Osteocyte (in vitro differentiated cells): Measurements from ENCODE around the gene ACLY. TPM values are rescaled to one million over a fixed set of nuclear protein-coding genes. Genes with fewer than 3 reads are reported as not detected.
"Not testable (repeated sequence)": the region's sequence is repeated elsewhere in the genome, so short reads cannot be mapped to it uniquely, and the experiment has no call there.

ENCODE experiments used
- DNase-seq: peaks from one replicate; pipeline ENCODE4 v3.0.0; 2021; ENCODE audit warnings: mixed read lengths; ENCODE audit not compliant: unreplicated experiment; ENCODE audit errors: extremely low spot score
- H3K27ac Mint-ChIP-seq: one replicate; pipeline ENCODE4 v1.8.0; 2021; ENCODE audit warnings: mild to moderate bottlenecking, mixed read lengths; ENCODE audit not compliant: unreplicated experiment
- H3K27me3 Mint-ChIP-seq: one replicate; pipeline ENCODE4 v1.8.0; 2021; ENCODE audit warnings: mixed read lengths; ENCODE audit not compliant: unreplicated experiment
- H3K36me3 Mint-ChIP-seq: one replicate; pipeline ENCODE4 v1.8.0; 2021; ENCODE audit warnings: mixed read lengths; ENCODE audit not compliant: unreplicated experiment
- H3K4me1 Mint-ChIP-seq: one replicate; pipeline ENCODE4 v1.8.0; 2021; ENCODE audit warnings: mixed read lengths; ENCODE audit not compliant: unreplicated experiment
- H3K4me3 Mint-ChIP-seq: one replicate; pipeline ENCODE4 v1.8.0; 2021; ENCODE audit warnings: mild to moderate bottlenecking, moderate library complexity, mixed read lengths; ENCODE audit not compliant: unreplicated experiment
- H3K9me3 Mint-ChIP-seq: one replicate; pipeline ENCODE4 v1.8.0; 2021; ENCODE audit warnings: mixed read lengths; ENCODE audit not compliant: unreplicated experiment
- total RNA-seq: library from RNA; stranded (reverse); gene quantifications from 2 replicates; pipeline ENCODE4 v1.2.1, GENCODE V29; 2021
- TF ChIP-seq, protein P1 (sequence below): fragments of 200-600 bp; sonication (generic); IDR thresholded peaks from 2 replicates; pipeline ENCODE4 v1.5.0; 2021; ENCODE audit warnings: antibody characterized with exemption, mild to moderate bottlenecking, moderate library complexity

ACLY gene
- total RNA-seq, 1 donor from 2014 or later: 141 TPM

DNA sequence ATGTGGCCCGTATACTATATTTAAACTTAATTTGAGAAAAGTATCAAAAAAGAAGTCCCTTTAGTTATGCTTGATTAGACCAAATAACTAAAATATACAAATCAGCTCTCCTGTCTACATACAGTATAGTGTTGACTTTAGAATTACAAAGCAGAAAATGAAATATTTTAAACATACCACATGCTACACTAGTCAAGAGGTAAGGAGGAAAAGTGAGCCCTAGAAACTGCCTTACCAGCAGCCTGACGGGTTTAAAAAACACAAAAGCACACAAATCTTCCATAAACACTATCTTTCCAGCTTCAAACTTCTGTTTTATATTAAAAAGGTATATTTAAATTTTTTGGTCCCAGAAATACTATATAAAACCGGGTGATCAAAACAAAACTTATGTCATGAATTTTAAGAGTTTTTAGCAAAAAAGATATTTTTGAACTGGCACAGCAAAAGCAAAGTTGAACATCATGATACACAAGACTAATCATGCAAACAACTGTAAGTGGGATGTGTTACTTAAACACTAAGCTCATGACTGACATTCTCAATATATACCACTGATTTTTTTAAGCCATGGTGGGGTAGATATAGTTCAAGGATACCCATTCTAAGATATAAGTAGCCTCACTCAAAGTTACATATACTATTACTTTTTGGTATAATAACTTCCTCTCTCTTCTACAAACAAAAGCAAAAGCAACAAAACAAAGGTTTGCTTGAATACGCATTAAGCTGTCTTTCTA is 69.3 kb downstream of the ACLY start:
- no peak for DNase-seq
- Mint-ChIP-seq H3K4me3 (no peak overlapping the region), H3K36me3 (peaks cover 17% of the 10 kb centered on the region), H3K27me3 (no peaks in the 10 kb centered on the region), H3K4me1 (peaks cover 21% of the 10 kb centered on the region), H3K27ac (no peak overlapping the region), H3K9me3 (no peaks in the 10 kb centered on the region)
- TF ChIP-seq, protein P1, sequence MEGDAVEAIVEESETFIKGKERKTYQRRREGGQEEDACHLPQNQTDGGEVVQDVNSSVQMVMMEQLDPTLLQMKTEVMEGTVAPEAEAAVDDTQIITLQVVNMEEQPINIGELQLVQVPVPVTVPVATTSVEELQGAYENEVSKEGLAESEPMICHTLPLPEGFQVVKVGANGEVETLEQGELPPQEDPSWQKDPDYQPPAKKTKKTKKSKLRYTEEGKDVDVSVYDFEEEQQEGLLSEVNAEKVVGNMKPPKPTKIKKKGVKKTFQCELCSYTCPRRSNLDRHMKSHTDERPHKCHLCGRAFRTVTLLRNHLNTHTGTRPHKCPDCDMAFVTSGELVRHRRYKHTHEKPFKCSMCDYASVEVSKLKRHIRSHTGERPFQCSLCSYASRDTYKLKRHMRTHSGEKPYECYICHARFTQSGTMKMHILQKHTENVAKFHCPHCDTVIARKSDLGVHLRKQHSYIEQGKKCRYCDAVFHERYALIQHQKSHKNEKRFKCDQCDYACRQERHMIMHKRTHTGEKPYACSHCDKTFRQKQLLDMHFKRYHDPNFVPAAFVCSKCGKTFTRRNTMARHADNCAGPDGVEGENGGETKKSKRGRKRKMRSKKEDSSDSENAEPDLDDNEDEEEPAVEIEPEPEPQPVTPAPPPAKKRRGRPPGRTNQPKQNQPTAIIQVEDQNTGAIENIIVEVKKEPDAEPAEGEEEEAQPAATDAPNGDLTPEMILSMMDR: no peak

DNA sequence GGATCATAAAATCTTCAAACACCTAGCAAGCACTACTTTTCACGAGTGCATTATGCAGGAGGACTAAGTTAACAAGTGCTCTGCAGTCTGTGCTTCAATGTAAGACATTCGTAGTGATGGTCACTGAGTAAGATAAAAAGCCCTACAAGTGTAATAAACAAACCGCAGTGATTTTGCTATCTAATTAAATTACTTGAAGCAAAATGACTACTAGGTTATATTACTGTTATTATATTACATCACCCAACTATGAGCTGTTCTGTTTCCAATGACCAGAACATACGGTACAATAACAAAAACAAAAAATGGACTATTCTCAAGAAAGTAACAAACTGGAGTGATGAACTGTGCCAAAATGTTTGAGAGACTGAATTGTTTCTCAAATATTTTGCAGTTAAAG is 70.0 kb downstream of the ACLY start:
- TF ChIP-seq, protein P1: no peak
- Mint-ChIP-seq H3K4me1 (peaks cover 21% of the 10 kb centered on the region), H3K27me3 (no peaks in the 10 kb centered on the region), H3K36me3 (peaks cover 17% of the 10 kb centered on the region), H3K4me3 (no peak overlapping the region), H3K9me3 (no peaks in the 10 kb centered on the region), H3K27ac (no peak overlapping the region)
- DNase-seq: no peak

DNA sequence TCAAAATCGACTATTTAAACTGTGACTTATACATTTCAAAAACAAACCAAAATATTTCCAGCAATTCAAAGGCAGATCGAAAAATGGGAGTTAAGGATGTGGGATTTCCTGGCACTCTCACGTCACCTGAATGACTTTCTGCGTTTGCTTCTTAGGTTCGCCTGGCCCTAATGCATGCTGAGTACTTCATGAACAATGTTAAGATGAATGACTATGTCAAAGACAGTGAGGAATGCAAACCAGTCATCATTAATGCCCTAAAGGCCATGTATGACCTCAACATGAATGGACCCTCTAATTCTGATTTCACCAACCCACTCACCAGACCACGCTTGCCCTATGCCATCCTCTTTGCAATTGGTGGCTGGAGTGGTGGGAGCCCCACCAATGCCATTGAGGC is 73.8 kb downstream of the ACLY start:
- Mint-ChIP-seq H3K36me3 (peaks cover 2% of the 10 kb centered on the region), H3K9me3 (no peaks in the 10 kb centered on the region), H3K27me3 (no peaks in the 10 kb centered on the region), H3K27ac (no peak overlapping the region), H3K4me1 (peaks cover 11% of the 10 kb centered on the region), H3K4me3 (no peak overlapping the region)
- TF ChIP-seq, protein P1: no peak
- DNase-seq: no peak

DNA sequence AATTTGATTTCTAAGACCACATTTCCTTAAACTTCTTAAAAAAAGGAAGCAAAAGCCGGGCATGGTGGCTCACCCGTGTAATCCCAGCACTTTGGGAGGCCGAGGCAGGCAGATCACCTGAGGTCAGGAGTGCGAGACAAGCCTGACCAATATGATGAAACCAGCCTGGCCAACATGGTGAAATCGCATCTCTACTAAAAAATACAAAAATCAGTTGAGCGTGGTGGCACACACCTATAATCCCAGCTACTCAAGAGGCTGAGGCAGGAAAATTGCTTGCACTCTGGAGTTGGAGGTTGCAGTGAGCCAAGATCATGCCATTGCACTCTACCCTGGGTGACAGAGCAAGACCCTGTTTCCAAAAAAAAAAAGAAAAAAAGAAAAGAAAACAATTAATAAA is 78.0 kb downstream of the ACLY start:
- DNase-seq, H3K4me1 Mint-ChIP-seq, H3K4me3 Mint-ChIP-seq, H3K36me3 Mint-ChIP-seq, H3K9me3 Mint-ChIP-seq, H3K27me3 Mint-ChIP-seq, H3K27ac Mint-ChIP-seq: not testable (repeated sequence)

DNA sequence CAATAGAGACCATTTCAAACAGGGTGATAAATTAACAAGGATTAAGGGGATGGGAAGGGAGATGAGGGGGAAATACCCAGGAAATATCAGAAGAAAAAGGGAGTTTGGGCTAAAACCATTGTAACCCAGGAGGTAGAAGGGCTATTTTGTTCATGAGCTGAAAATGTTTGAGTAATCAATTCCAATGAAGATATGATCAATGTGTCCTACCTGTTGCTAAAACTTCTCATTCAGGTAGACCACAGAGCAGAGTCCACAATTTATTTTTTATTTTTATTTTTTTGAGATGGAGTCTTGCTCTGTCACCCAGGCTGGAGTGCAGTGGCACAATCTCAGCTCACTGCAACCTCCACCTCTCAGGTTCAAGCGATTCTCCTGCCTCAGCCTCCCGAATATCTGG is 79.3 kb downstream of the ACLY start:
- peaks cover 15% of the 10 kb centered on the region for H3K4me1 Mint-ChIP-seq
- not testable (repeated sequence) for H3K27me3 Mint-ChIP-seq, H3K4me3 Mint-ChIP-seq, DNase-seq, H3K36me3 Mint-ChIP-seq, H3K9me3 Mint-ChIP-seq, H3K27ac Mint-ChIP-seq

DNA sequence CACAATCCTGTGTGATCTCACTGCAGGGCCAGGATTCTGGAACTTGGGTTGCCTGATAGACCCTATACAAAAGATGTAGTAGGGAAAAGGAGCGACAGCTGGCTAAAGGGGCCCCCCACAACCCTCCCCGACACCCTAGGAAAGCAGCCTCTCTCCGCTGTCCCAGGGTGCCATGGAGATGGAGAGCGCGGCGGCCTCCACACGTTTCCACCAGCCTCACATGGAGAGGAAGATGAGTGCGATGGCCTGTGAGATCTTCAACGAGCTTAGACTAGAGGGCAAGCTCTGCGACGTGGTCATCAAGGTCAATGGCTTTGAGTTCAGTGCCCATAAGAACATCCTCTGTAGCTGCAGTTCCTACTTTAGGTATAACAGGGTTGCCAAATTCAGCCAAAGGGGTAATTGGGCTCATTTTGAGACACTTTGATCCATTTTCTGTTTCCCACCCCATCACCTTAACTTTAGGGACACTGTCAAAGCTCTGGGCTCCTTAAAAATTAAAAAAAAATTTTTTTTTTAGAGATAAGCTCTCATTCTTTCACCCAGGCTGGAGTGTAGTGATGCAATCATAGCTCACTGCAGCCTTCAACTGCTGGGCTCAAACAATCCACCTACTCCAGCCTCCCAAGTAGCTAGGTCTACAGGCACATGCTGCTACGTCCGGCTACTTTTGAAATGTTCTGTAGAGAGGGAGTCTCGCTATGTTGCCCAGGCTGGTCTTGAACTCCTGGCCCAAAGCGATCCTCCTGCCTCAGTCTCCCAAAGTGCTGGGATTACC is 80.8 kb downstream of the ACLY start, which contains the start of gene KLHL10:
Gene KLHL10, plus strand, starts transcription at position 65 of the 778 bp plus-strand sequence. Its CDS starts 108 bp downstream, at position 173.
- H3K27ac Mint-ChIP-seq: peak within 1 kb of the TSS; percentile 50
- H3K9me3 Mint-ChIP-seq: no peaks in the 10 kb centered on the region
- DNase-seq: no peak
- H3K27me3 Mint-ChIP-seq: no peaks in the 10 kb centered on the region
- peaks cover 3% of the 10 kb centered on the region for H3K36me3 Mint-ChIP-seq
- peak within 1 kb of the TSS; percentile 78 for H3K4me3 Mint-ChIP-seq
- peaks cover 15% of the 10 kb centered on the region for H3K4me1 Mint-ChIP-seq
- TF ChIP-seq, protein P1: no peak
